H1 (cell line): ENCODE measurements around the gene FHAD1. TPM values are rescaled to one million over a fixed set of nuclear protein-coding genes. Genes with fewer than 3 reads are reported as not detected.
A peak's percentile ranks its signal among the peaks of the same experiment; 100 is the strongest.

ENCODE experiments used
- CTCF ChIA-PET: fragments of 300-600 bp; sonication (Branson Sonifier 250); formaldehyde crosslinking; loops from one replicate; lab custom pipeline; 2021; ENCODE audit not compliant: partially characterized antibody; lab: Charles Lee
- POLR2A ChIA-PET: fragments of 300-600 bp; sonication (Branson Sonifier 250); formaldehyde crosslinking; loops from one replicate; lab custom pipeline; 2021; ENCODE audit warnings: inconsistent platforms; ENCODE audit not compliant: partially characterized antibody; lab: Charles Lee
- DNase-seq, 2 experiments: peaks; one replicate each; pipeline versions ENCODE4 v3.0.0 to v3.0.0-alpha.2; 2010 to 2022; ENCODE audit warnings: low spot score in 2 of 2, low read depth in 1 of 2, mixed read lengths in 1 of 2
- FAIRE-seq: peaks from 2 replicates; lab custom pipeline; 2011; peaks lifted over from hg19 to GRCh38; lab: Jason Lieb, UNC
- H2AFZ ChIP-seq: 2 replicates; pipeline ENCODE4 v1.8.1; 2012; ENCODE audit warnings: low read length, inconsistent platforms
- H2AK5ac ChIP-seq: 2 replicates; pipeline ENCODE4 v1.6.1; 2013; ENCODE audit warnings: low read depth, low read length
- H2BK120ac ChIP-seq: replicated peaks from 2 replicates; pipeline ENCODE3; 2013; ENCODE audit warnings: low read depth, low read length, inconsistent platforms
- H2BK12ac ChIP-seq: 2 replicates; pipeline ENCODE4 v1.6.1; 2013; ENCODE audit warnings: low read depth, low read length
- H2BK15ac ChIP-seq: 2 replicates; pipeline ENCODE4 v1.6.1; 2013; ENCODE audit warnings: low read length
- H2BK20ac ChIP-seq: 2 replicates; pipeline ENCODE4 v1.6.1; 2013; ENCODE audit warnings: low read length
- H2BK5ac ChIP-seq: 2 replicates; pipeline ENCODE4 v1.6.1; 2013; ENCODE audit warnings: low read depth, low read length
- H3K14ac ChIP-seq: 2 replicates; pipeline ENCODE4 v1.6.1; 2013; ENCODE audit warnings: inconsistent platforms; ENCODE audit not compliant: insufficient read length
- H3K18ac ChIP-seq: 2 replicates; pipeline ENCODE4 v1.6.1; 2013; ENCODE audit warnings: low read length; ENCODE audit errors: extremely low read depth
- H3K23ac ChIP-seq: 2 replicates; pipeline ENCODE4 v1.6.1; 2013; ENCODE audit warnings: inconsistent platforms; ENCODE audit not compliant: insufficient read length
- H3K23me2 ChIP-seq: 2 replicates; pipeline ENCODE4 v1.6.1; 2013; ENCODE audit warnings: low read depth, low read length
- H3K27ac ChIP-seq: 2 replicates; pipeline ENCODE4 v1.6.1; 2011; ENCODE audit warnings: low read depth, low read length, inconsistent platforms
- H3K27me3 ChIP-seq, 4 experiments: replicated peaks in 1 of 4; 1 replicate in 1 of 4; 2 replicates in 3 of 4; pipeline versions ENCODE4 v1.6.1 to v1.8.1; 2011 to 2013; ENCODE audit warnings: low read length in 3 of 4, mild to moderate bottlenecking in 3 of 4, inconsistent platforms in 2 of 4, mixed read lengths in 2 of 4, moderate library complexity in 1 of 4; ENCODE audit not compliant: control insufficient read depth in 3 of 4, insufficient read depth in 3 of 4; ENCODE audit errors: extremely low read depth in 1 of 4
- H3K36me3 ChIP-seq, 4 experiments: 2 replicates each; pipeline versions ENCODE4 v1.6.1 to v1.8.1; 2011 to 2013; ENCODE audit warnings: mild to moderate bottlenecking in 4 of 4, low read length in 3 of 4, moderate library complexity in 2 of 4, control low read depth in 1 of 4, inconsistent platforms in 1 of 4; ENCODE audit not compliant: insufficient read depth in 4 of 4, control insufficient read depth in 2 of 4
- H3K4ac ChIP-seq: replicated peaks from 2 replicates; pipeline ENCODE3; 2013; ENCODE audit warnings: low read length, low read depth, mixed read lengths, inconsistent platforms; ENCODE audit not compliant: insufficient read length
- H3K4me1 ChIP-seq, 4 experiments: replicated peaks in 1 of 4; 1 replicate in 1 of 4; 2 replicates in 3 of 4; pipeline versions ENCODE4 v1.6.1 to v1.8.1; 2011 to 2013; ENCODE audit warnings: low read length in 3 of 4, inconsistent platforms in 2 of 4, mixed read lengths in 1 of 4; ENCODE audit not compliant: insufficient read depth in 4 of 4, control insufficient read depth in 3 of 4
- H3K4me2 ChIP-seq, 2 experiments: 2 replicates each; pipeline versions ENCODE4 v1.6.1 to v1.8.1; 2011 to 2013; ENCODE audit warnings: low read depth in 2 of 2, low read length in 2 of 2, control low read depth in 1 of 2, inconsistent platforms in 1 of 2, mild to moderate bottlenecking in 1 of 2; ENCODE audit not compliant: insufficient read depth in 1 of 2
- H3K4me3 ChIP-seq, 4 experiments: fragments of 200-600, 300-600 bp in 1 of 4; sonication (generic), shearing (Covaris generic), sonication (Bioruptor Twin) in 1 of 4; 2 replicates each; pipeline versions ENCODE4 v1.5.1 to v1.8.1; 2011 to 2016; ENCODE audit warnings: low read length in 4 of 4, low read depth in 3 of 4, control low read depth in 2 of 4, inconsistent platforms in 2 of 4, mild to moderate bottlenecking in 2 of 4, mixed read lengths in 1 of 4, moderate library complexity in 1 of 4; ENCODE audit not compliant: insufficient read depth in 2 of 4; ENCODE audit errors: extremely low read depth in 1 of 4
- H3K56ac ChIP-seq: replicated peaks from 2 replicates; pipeline ENCODE3; 2013; ENCODE audit warnings: low read depth, mild to moderate bottlenecking, mixed read lengths, low read length, inconsistent platforms; ENCODE audit not compliant: insufficient read length
- H3K79me1 ChIP-seq: 2 replicates; pipeline ENCODE4 v1.6.1; 2013; ENCODE audit warnings: low read depth, low read length, control low read depth
- H3K79me2 ChIP-seq, 2 experiments: 2 replicates each; pipeline versions ENCODE4 v1.6.1 to v1.8.1; 2012 to 2013; ENCODE audit warnings: low read length in 2 of 2, mild to moderate bottlenecking in 2 of 2, inconsistent platforms in 1 of 2; ENCODE audit not compliant: insufficient read depth in 2 of 2, control insufficient read depth in 1 of 2
- H3K9ac ChIP-seq, 4 experiments: replicated peaks in 1 of 4; 1 replicate in 1 of 4; 2 replicates in 3 of 4; pipeline versions ENCODE4 v1.6.1 to v1.8.1; 2011 to 2013; ENCODE audit warnings: low read depth in 3 of 4, low read length in 3 of 4, control low read depth in 2 of 4, mild to moderate bottlenecking in 2 of 4, moderate library complexity in 2 of 4, inconsistent platforms in 1 of 4; ENCODE audit errors: extremely low read depth in 1 of 4
- H3K9me3 ChIP-seq, 2 experiments: 2 replicates each; pipeline versions ENCODE4 v1.6.1 to v1.8.1; 2012 to 2013; ENCODE audit warnings: mild to moderate bottlenecking in 2 of 2, moderate library complexity in 2 of 2, control low read depth in 1 of 2, inconsistent platforms in 1 of 2, low read depth in 1 of 2, low read length in 1 of 2, mixed read lengths in 1 of 2; ENCODE audit not compliant: insufficient read depth in 2 of 2
- H4K20me1 ChIP-seq, 2 experiments: replicated peaks in 1 of 2; 2 replicates each; pipeline versions ENCODE3 to v1.8.1; 2011 to 2013; ENCODE audit warnings: inconsistent platforms in 2 of 2, low read length in 2 of 2, mild to moderate bottlenecking in 1 of 2; ENCODE audit not compliant: insufficient read depth in 2 of 2, control insufficient read depth in 1 of 2
- H4K5ac ChIP-seq: 2 replicates; pipeline ENCODE4 v1.6.1; 2013; ENCODE audit warnings: low read length, low read depth, mixed read lengths, inconsistent platforms; ENCODE audit not compliant: insufficient read length
- H4K8ac ChIP-seq: 2 replicates; pipeline ENCODE4 v1.8.0; 2013; ENCODE audit warnings: mild to moderate bottlenecking, moderate library complexity, low read length, inconsistent platforms; ENCODE audit not compliant: insufficient read depth; ENCODE audit errors: extremely low read depth
- H4K91ac ChIP-seq: replicated peaks from 2 replicates; pipeline ENCODE3; 2013; ENCODE audit warnings: low read length, mixed read lengths, inconsistent platforms; ENCODE audit not compliant: insufficient read length
- ASH2L ChIP-seq: fragments of 200-600, 300-600 bp; sonication (generic); IDR thresholded peaks from one replicate; pipeline ENCODE4 v1.7.1; 2017; ENCODE audit warnings: low read length
- BCL11A ChIP-seq, 2 experiments: IDR thresholded peaks; one replicate each; pipeline ENCODE4 v1.6.1; 2011; ENCODE audit warnings: low read depth in 2 of 2, low read length in 2 of 2, mild to moderate bottlenecking in 2 of 2
- CREB1 ChIP-seq: IDR thresholded peaks from 2 replicates; pipeline ENCODE4 v1.6.1; 2012; ENCODE audit warnings: inconsistent platforms
- EGR1 ChIP-seq: IDR thresholded peaks from 2 replicates; pipeline ENCODE4 v1.6.1; 2011; ENCODE audit warnings: low read depth, low read length, borderline replicate concordance
- KDM4A ChIP-seq: IDR thresholded peaks from one replicate; pipeline ENCODE4 v1.7.1; 2012; ENCODE audit warnings: low read depth, mild to moderate bottlenecking, moderate library complexity, low read length, inconsistent platforms; ENCODE audit not compliant: severe bottlenecking
- NANOG ChIP-seq: IDR thresholded peaks from 2 replicates; pipeline ENCODE4 v1.6.1; 2011; ENCODE audit warnings: low read length, low read depth, mild to moderate bottlenecking, inconsistent platforms; ENCODE audit not compliant: insufficient read depth, poor library complexity, severe bottlenecking
- RBBP5 ChIP-seq: IDR thresholded peaks from 2 replicates; pipeline ENCODE4 v1.7.1; 2012; ENCODE audit warnings: low read depth, mild to moderate bottlenecking, inconsistent platforms, low read length, moderate library complexity, borderline replicate concordance
- RNF2 ChIP-seq: fragments of 200-900, 300-1000 bp; sonication (generic); IDR thresholded peaks from 2 replicates; pipeline ENCODE4 v1.7.1; 2016; ENCODE audit warnings: borderline replicate concordance, low read depth, mild to moderate bottlenecking, antibody characterized with exemption, low read length; ENCODE audit not compliant: poor library complexity, severe bottlenecking; ENCODE audit errors: missing control alignments
- SIRT6 ChIP-seq: IDR thresholded peaks from one replicate; pipeline ENCODE4 v1.7.1; 2012; ENCODE audit warnings: low read length, inconsistent platforms
- SP2 ChIP-seq: IDR thresholded peaks from 2 replicates; pipeline ENCODE4 v1.6.1; 2012; ENCODE audit warnings: mild to moderate bottlenecking, low read length, inconsistent platforms
- TAF1 ChIP-seq: IDR thresholded peaks from 2 replicates; pipeline ENCODE4 v1.6.1; 2011; ENCODE audit warnings: mild to moderate bottlenecking, low read depth, low read length
- TCF12 ChIP-seq: IDR thresholded peaks from 2 replicates; pipeline ENCODE4 v1.6.1; 2011; ENCODE audit warnings: low read depth, mild to moderate bottlenecking, low read length
- ZNF274 ChIP-seq: IDR thresholded peaks from 2 replicates; pipeline ENCODE4 v1.7.0; 2012; ENCODE audit warnings: low read length, borderline replicate concordance; ENCODE audit errors: extremely low read depth
- WGBS, 2 experiments: shearing (Covaris generic) in 1 of 2; methylation state at CpG; one replicate each; pipeline versions ENCODE4 v1.1.6 to v1.1.7; 2013 to 2015; ENCODE audit warnings: low lambda C conversion rate in 2 of 2, mixed read lengths in 2 of 2, inconsistent platforms in 1 of 2, low coverage in 1 of 2, missing lambda C conversion rate in 1 of 2; ENCODE audit not compliant: insufficient replicate concordance in 2 of 2, insufficient coverage in 1 of 2, insufficient read length in 1 of 2; ENCODE audit errors: extremely low coverage in 1 of 2, missing lambda C conversion rate in 1 of 2; 5-methylcytosine and 5-hydroxymethylcytosine counted together
- polyA plus RNA-seq, 7 experiments: library from polyadenylated mRNA; depleted of rRNA in 3 of 7; stranded (reverse) in 5 of 7; unstranded in 2 of 7; fragments of >200 nt in 5 of 7; fragments of 200-250 nt in 2 of 7; gene quantifications; 1 replicate in 5 of 7; 2 replicates in 1 of 7; 4 replicates in 1 of 7; pipeline versions ENCODE4 v1.2.1 to v1.2.3, GENCODE V29; 2011 to 2013; ENCODE audit warnings: missing spikeins in 2 of 7, mixed read lengths in 2 of 7
- total RNA-seq: library from RNA; stranded (reverse); fragmentation: NEBNext Ultra II Directional; extraction: Animal tissue kit (Norgen Biotek cat#: 25700); gene quantifications from 2 replicates; pipeline ENCODE4 v1.2.1, GENCODE V29; 2021
- TF ChIP-seq, protein P1 (sequence below): IDR thresholded peaks from 2 replicates; pipeline ENCODE4 v1.6.1; 2011; ENCODE audit warnings: low read depth, mild to moderate bottlenecking, low read length; ENCODE audit not compliant: insufficient read depth

FHAD1 gene
- total and polyA plus RNA-seq, 2 of the 8 experiments (the other 6 are each of a cell fraction or from before 2014, with no cell fraction given), result 0.39 to 0.69 TPM

DNA sequence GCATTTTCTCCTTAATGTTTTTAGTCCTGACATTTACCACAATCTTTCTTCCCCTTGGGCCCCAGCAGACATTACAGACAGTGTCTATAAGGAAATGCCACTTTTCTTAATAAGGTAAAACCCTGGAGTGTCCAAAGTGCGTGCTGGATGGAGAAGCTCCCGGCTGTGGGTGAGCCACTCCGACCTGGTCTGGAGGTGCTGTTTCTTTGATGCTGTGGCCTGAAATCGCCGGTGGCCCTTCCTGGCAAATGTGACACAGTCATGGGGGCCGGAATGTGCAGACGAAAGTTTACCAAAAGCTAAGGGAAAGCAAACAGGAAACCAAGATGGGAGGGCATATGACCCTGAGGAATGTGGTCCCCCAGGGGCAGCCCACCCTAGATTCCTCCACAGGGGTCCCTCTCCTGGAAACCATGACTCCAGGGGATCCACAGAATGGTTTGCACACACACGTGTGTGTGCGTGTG, 77.9 kb downstream of the FHAD1 start:
- Histone ChIP-seq H2AFZ (no peak overlapping the region), H3K27me3 (no peaks in the 10 kb centered on the region), H3K36me3 (no peaks in the 10 kb centered on the region), H3K23me2 (no peaks in the 10 kb centered on the region), H2BK20ac (no peak overlapping the region), H4K91ac (peak overlapping the region; percentile 61), H2BK5ac (no peak overlapping the region), H3K4me3 (no peak overlapping the region), H3K9me3 (no peaks in the 10 kb centered on the region; a peak in 1 of 4 replicates), H4K8ac (no peak overlapping the region), H4K5ac (no peak overlapping the region), H3K9ac (no peak overlapping the region), H3K23ac (no peak overlapping the region), H3K79me1 (no peaks in the 10 kb centered on the region), H2AK5ac (no peak overlapping the region), H3K4me2 (no peak overlapping the region), H3K18ac (no peak overlapping the region), H4K20me1 (no peaks in the 10 kb centered on the region), H3K4ac (no peak overlapping the region), H3K4me1 (peaks cover 0 to 11% (median 6%) of the 10 kb centered on the region in 4 experiments; a peak in 5 of 7 replicates), H3K79me2 (no peaks in the 10 kb centered on the region), H3K27ac (no peak overlapping the region), H2BK15ac (no peak overlapping the region; the same call in 1 of the 2 replicates), H3K14ac (no peak overlapping the region), H3K56ac (no peak overlapping the region), H2BK120ac (no peak overlapping the region), H2BK12ac (no peak overlapping the region)
- ChIA-PET CTCF (interaction anchor here (0.7 to 4.8 kb wide), 30 partner anchors 8 to 213 kb away, joined by 3 to 170 read pairs (median 6); partner anchors contain the start of genes CTRC and EFHD2), POLR2A (no interaction called here)
- FAIRE-seq (no peak), DNase-seq (no peak)
- 90% methylated on average over 9 of the region's 9 CpGs; no CpG with 5 or more reads in 1 of the 2 experiments for WGBS, 2 experiments
- TF ChIP-seq NANOG (no peak), ASH2L (no peak), TAF1 (no peak), KDM4A (no peak), TCF12 (no peak), SIRT6 (no peak), ZNF274 (no peak), BCL11A (IDR thresholded peaks at IDR 0.05; ENCODE audit: low read depth in 2 of 2, low read length in 2 of 2) (no peak), RBBP5 (no peak), EGR1 (no peak), CREB1 (no peak), SP2 (no peak), RNF2 (no peak)
- TF ChIP-seq, protein P1, sequence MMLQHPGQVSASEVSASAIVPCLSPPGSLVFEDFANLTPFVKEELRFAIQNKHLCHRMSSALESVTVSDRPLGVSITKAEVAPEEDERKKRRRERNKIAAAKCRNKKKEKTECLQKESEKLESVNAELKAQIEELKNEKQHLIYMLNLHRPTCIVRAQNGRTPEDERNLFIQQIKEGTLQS, result no peak
